Activated CD4-positive, CD25-positive, alpha-beta regulatory T cell (primary cell): ENCODE results near the gene BMP2K.
A peak's percentile ranks its signal among the peaks of the same experiment; 100 is the strongest.

Experiments
- DNase-seq, 4 experiments: peaks; one replicate each; lab custom pipeline; 2025; lab: John Stamatoyannopoulos, UW

The BMP2K gene

DNA sequence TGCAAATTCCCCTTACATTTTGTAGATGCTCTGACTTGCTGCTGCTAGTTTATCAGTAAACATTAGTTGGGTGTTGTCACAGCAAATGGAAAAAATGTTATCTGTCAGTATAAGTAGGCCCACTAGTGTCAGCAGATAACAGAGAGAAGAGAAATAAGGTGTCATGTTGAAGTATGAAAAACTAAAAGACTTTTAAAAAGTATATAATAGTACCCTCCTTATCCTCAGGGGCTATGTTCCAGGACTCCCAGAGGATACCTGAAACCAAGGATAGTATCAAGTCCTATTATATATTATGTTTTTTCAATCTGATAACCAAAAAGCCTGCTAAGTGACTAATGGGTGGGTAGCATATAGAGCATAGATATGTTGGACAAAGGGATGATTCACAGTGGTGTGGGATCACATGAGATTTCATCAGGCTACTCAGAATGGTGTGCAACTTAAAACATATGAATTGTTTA, 11.6 kb upstream of the BMP2K start:
- no peak for DNase-seq

DNA sequence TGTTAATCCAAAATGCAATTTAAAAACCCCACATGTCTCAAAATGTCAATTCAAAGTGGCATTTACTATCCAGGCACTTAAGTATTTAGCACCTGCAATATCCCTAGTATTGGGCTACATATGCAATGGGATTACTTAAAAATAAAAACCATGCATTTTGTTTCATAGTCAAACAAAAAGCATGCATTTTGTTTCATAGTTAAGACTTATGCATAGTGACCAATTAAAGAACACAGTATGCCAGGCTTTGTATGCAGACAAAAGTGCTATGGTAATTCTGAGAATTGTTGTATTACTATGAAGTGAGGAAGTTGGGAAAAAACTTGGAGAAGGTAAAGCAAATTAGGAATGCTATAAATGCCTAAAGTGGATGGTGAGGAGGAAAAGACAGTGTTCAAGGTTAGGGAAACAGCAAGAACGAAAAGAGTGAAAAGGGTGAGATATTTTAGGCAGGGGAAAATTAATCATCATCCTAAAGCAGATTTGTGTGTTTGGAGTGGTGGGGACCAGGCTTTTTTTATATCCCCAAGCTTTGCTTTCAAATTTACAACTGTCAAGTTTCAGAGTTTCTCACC, 10.6 kb upstream of the BMP2K start:
- no peak for DNase-seq

DNA sequence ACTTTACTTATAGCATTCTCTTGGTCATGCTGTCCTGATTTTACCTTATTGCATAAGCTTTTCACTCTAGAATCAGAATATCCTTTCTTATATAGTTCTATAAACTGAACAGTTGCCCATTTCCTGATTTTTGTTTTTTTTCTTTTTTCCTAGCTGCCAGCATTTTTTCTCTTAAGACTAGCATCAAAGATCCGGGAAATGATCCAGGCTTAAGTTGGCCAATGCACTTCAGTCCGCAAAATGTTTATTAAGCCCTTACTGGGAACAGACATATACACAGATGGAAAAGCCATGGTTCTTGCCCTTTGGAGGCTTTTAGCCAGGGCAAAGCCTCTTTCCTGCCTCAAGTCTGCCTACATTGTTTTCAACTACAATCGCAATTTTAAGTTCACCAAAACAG, 10.1 kb upstream of the BMP2K start:
- DNase-seq = no peak

- DNase-seq = no peak
Observed at GRCh38 chr4:78766650-78767049, 9.5 kb upstream of the BMP2K start.

- no peak for DNase-seq
Observed at GRCh38 chr4:78767350-78767749, 8.8 kb upstream of the BMP2K start.

DNA sequence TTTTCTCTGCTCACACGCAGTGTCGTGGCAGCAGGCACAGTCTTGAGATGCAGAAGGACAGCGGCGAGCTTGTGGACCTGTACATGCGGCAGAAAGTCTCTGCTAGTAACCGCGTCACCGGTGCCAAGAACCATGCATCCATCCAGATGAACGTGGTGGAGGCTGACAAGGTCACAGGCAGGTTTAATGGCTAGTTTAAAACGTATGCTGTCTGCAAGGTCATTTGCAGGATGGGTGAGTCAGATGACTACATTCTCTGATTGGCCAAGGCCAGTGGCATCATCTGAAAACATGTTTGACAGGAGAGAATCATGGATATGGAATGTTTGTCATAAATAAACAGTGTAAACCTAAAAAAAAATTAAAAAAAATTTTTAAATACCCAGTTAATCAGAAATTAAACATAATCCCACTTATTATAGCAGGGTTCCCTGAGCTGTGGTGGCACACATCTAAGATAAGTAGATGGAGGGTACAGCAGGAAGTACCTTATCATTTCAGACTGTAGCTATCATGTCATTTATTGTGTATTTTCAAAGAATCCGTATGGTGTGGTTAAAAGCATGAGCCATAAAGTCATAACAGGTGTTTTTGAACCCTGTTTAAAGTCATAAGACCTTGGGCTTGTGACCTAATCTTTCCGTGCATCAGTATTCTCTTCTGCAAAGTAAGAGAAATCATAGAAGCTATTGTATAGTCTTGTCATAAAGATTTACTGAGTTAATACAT, 7.5 kb upstream of the BMP2K start:
- no peak for DNase-seq

GRCh38 chr4:78770091-78770642, 6.0 kb upstream of the BMP2K start:
- no peak for DNase-seq

DNA sequence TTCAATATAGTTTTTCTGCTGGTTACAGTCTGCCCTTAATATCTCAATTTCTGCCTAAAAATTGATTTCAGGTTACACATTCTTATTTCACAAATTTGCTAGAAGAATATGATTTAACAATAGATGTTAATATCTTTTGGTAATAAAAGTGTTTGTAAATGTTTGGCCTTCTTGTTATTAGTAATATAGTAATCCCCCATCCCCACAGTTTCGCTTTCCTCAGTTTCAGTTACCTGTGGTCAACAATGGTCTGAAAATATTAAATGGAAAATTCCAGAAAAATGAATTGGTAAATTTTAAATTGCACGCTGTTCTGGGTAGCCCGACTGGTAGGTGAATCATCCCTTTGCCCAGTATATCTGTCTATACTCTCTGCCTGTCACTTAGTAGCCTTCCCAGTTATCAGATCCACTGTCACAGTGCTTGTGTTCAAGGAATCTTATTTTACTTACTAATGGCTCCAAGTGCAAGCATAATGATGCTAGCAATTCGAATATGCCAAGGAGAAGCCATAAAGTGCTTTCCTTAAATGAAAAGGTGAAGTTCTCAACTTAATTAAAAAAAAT, 3.5 kb upstream of the BMP2K start:
- DNase-seq = no peak

DNA sequence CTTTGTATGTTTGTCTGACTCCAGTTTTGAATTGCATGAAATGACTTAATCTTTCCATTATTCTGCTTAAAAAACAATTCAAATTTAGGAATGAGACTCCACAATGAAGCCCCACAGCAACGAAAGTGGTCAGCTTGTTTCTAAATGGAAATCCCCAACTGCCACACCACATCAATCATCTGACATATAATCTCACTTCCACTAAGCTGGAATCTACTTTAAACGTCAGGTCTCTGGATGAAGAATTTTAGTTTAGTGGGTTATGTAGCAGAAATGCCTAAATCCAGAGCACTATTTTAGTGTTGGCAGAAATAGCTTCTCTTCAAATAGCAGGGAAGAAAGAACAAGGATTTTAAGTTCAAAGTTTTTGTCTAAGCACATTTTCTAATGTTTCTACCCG, 1.7 kb upstream of the BMP2K start:
- DNase-seq = no peak

- DNase-seq = peak; percentile 79 to 82 (median 79)
Observed at GRCh38 chr4:78775303-78776078, 659 bp upstream of the BMP2K start.

- DNase-seq = peak; percentile 10 to 30 (median 24)
Observed at GRCh38 chr4:78776729-78777575, 802 bp downstream of the BMP2K start.

- no peak for DNase-seq
Observed at GRCh38 chr4:78777576-78777940, 1.4 kb downstream of the BMP2K start.

GRCh38 chr4:78778530-78778929, 2.4 kb downstream of the BMP2K start:
- DNase-seq = no peak

GRCh38 chr4:78779280-78779679, 3.1 kb downstream of the BMP2K start:
- DNase-seq = no peak

GRCh38 chr4:78780093-78780492, 3.9 kb downstream of the BMP2K start:
- no peak for DNase-seq

DNA sequence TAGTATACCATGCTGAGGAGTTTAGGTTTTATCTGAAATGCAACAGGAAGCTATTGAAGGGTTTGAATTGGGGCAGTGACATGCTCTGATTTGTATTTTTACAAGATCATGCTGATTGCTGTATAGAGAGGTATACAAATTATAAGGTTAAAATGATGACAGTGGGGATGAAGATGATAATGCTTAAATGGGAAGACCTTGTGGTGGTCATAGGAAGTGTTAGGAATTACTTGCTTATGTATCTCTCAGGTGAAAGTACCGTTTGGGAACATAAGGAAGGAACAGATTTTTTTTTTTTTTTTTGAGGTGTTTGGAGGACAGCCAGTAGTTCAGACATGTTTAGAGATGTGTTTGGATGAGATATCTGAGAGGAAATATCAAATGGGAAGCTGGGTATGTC, 5.0 kb downstream of the BMP2K start:
- no peak for DNase-seq

- no peak for DNase-seq
Observed at GRCh38 chr4:78781924-78782323, 5.8 kb downstream of the BMP2K start.

DNA sequence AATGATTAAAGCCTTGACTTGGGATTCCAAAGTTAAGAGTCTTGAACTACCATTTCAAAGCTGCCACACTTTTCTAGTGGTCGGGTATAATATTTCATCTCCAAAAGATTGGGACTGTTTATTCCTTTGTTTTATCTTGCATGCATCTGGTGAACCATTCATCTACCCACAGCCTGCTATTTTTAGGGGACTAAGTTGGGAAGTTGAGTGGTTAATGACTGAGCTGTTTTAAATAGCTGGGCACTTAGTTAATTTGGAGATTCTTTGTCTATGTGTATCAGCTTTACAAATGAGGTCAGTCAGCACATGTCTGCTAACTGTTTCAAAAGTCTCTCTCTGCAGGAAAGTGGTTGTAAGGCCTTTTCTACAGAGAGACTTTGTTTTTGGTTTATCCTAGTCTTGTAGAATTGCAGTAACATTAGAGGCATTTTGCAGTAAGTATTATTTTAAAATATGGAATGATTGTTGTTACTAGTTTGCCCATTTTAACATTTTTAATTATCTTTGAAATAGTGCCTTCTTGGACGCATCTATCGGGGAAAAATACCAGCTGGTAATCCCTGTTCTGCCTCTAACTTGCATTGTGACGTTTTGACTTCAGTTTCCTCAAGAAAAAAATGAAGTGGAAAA, 8.2 kb downstream of the BMP2K start:
- no peak for DNase-seq

DNA sequence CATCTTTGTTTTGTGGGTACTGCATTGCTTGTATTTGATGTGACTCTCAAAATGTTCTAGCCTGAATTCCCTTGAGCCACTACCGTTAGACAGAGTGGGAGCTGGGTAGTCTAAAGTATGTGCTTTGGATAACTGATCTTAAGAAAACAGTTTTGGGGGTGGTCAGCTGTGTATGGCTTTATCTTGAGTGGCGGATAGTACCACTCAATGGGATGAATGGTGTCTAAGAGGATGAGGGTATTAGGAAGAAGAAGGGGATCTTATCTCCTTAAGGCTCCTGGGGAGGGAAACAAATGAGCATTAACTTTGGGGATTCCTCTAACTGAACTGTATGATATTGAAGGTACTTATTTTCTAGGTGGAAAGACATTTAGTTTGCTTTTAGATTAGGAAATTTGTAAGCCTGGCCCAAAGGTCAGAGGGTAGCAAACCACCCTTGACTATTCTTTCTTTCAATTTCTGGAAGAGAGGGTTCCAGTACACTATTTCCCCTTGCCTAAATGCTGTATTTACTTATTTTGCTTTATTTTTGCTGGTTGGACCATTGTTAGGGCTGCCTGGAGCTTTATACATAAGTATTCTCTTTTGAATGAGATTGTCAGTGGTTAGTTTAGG, 11.3 kb downstream of the BMP2K start:
- no peak for DNase-seq

GRCh38 chr4:78788007-78788889, 12.1 kb downstream of the BMP2K start:
- DNase-seq = no peak
